Body of pancreas (tissue), 4 donors: ENCODE data around the gene ATP8B2. TPM values are rescaled to one million over a fixed set of nuclear protein-coding genes. Genes with fewer than 3 reads are reported as not detected.

ENCODE experiments used
- ATAC-seq: fragments of 150-250 bp; one replicate; pipeline ENCODE4 v1.9.1; 2016
- DNase-seq, 4 donors: peaks; one replicate each; pipeline ENCODE4 v3.0.0-alpha.2; 2019
- H3K27ac ChIP-seq, 4 donors: fragments of 200-600 bp; sonication (generic); 1 replicate in 3 of 4; 2 replicates in 1 of 4; pipeline versions ENCODE4 v1.5.1 to v1.6.1; 2016 to 2019; ENCODE audit warnings: mild to moderate bottlenecking in 1 of 4, mixed read lengths in 1 of 4, moderate library complexity in 1 of 4
- H3K27me3 ChIP-seq, 2 donors: fragments of 200-600 bp; sonication (generic); one replicate each; pipeline ENCODE4 v1.6.0; 2016; ENCODE audit warnings: mild to moderate bottlenecking in 1 of 2
- H3K36me3 ChIP-seq, 2 donors: fragments of 200-600 bp; sonication (generic); replicated peaks in 1 of 2; 2 replicates each; pipeline ENCODE4 v1.5.1; 2016; ENCODE audit warnings: low read depth in 2 of 2; ENCODE audit not compliant: insufficient read depth in 1 of 2
- H3K4me1 ChIP-seq: fragments of 200-600 bp; sonication (generic); one replicate; pipeline ENCODE4 v1.6.0; 2016
- H3K4me3 ChIP-seq, 2 donors: fragments of 200-600 bp; sonication (generic); 1 replicate in 1 of 2; 2 replicates in 1 of 2; pipeline ENCODE4 v1.5.1; 2016 to 2019
- H3K9me3 ChIP-seq, 3 donors: fragments of 200-600 bp; sonication (generic); 1 replicate in 2 of 3; 2 replicates in 1 of 3; pipeline ENCODE4 v1.5.1; 2016
- CTCF ChIP-seq, 7 experiments: fragments of 450-650 bp in 4 of 7; fragments of 200-600 bp in 3 of 7; sonication (generic) in 3 of 7; IDR thresholded peaks; one replicate each; pipeline ENCODE4 v1.5.1; 2016 to 2019; ENCODE audit warnings: antibody characterized with exemption in 7 of 7
- POLR2A ChIP-seq, 3 donors: fragments of 450-650 bp; IDR thresholded peaks; one replicate each; pipeline ENCODE4 v1.6.1; 2016; ENCODE audit warnings: antibody characterized with exemption in 3 of 3, mild to moderate bottlenecking in 2 of 3
- WGBS, 2 donors: methylation state at CpG; one replicate each; pipeline ENCODE4 v1.1.5; 2017; 5-methylcytosine and 5-hydroxymethylcytosine counted together
- intact Hi-C: fragments of 100-400 bp; cut with DNase I; formaldehyde crosslinking; loops from one replicate; pipeline ENCODE4 v1.15.1; 2023
- total RNA-seq, 2 donors: library from RNA; depleted of rRNA; stranded (reverse); fragments of >200 nt; gene quantifications; one replicate each; pipeline ENCODE4 v1.1.0, GENCODE V29; 2016

ATP8B2 gene
- total RNA-seq, 2 donors from 2014 or later = 10.9 to 16.3 TPM

GRCh38 chr1:154351363-154352068 is 26.2 kb downstream of the ATP8B2 start:
- H3K36me3 ChIP-seq = no peaks in the 10 kb centered on the region
- no peaks in the 10 kb centered on the region for H3K9me3 ChIP-seq
- H3K4me3 ChIP-seq = no peak overlapping the region
- intact Hi-C loops = no loop called here
- no peaks in the 10 kb centered on the region for H3K27me3 ChIP-seq
- no peak for TF ChIP-seq CTCF (IDR thresholded peaks at IDR 0.05)
- TF ChIP-seq POLR2A (IDR thresholded peaks at IDR 0.05) = peak in 2 of 3 donors; percentile 19 to 37
- peak; percentile 57 to 84 (median 80) for DNase-seq
- peaks cover 39% of the 10 kb centered on the region for H3K4me1 ChIP-seq
- WGBS, 2 donors = 25 to 26% methylated on average over 9 to 13 of the region's 14 CpGs
- ATAC-seq = peak; percentile 45
- H3K27ac ChIP-seq = peak overlapping the region; percentile 54 to 79 (median 65)

- no peaks in the 10 kb centered on the region for H3K9me3 ChIP-seq
- ATAC-seq = no peak
- TF ChIP-seq POLR2A (IDR thresholded peaks at IDR 0.05) = no peak
- TF ChIP-seq CTCF (IDR thresholded peaks at IDR 0.05) = no peak
- H3K27ac ChIP-seq = peak overlapping the region in 3 of 4 donors; percentile 57 to 79 (median 73)
- peaks cover 39% of the 10 kb centered on the region for H3K4me1 ChIP-seq
- intact Hi-C loops = no loop called here
- H3K27me3 ChIP-seq = no peaks in the 10 kb centered on the region
- DNase-seq = no peak
- WGBS, 2 donors = 5 to 22% methylated on average over 7 to 9 of the region's 9 CpGs
- H3K4me3 ChIP-seq = no peak overlapping the region
- H3K36me3 ChIP-seq = no peaks in the 10 kb centered on the region
These were observed 26.9 kb downstream of the ATP8B2 start for GRCh38 chr1:154352245-154352580.

- peak; percentile 70 for ATAC-seq
- Histone ChIP-seq H3K27me3 (no peaks in the 10 kb centered on the region), H3K4me3 (peak overlapping the region in 1 of 2 donors; percentile 4), H3K4me1 (peaks cover 39% of the 10 kb centered on the region), H3K9me3 (no peaks in the 10 kb centered on the region), H3K27ac (peak overlapping the region; percentile 57 to 84 (median 76)), H3K36me3 (no peaks in the 10 kb centered on the region)
- peak; percentile 58 to 74 (median 64) for DNase-seq
- 0 to 1% methylated on average over 32 to 41 of the region's 41 CpGs for WGBS, 2 donors
- intact Hi-C loops = no loop called here
- peak; percentile 46 to 83 (median 68) for TF ChIP-seq POLR2A (IDR thresholded peaks at IDR 0.05)
- TF ChIP-seq CTCF (IDR thresholded peaks at IDR 0.05) = no peak
These were observed 27.5 kb downstream of the ATP8B2 start for GRCh38 chr1:154352581-154353459.

GRCh38 chr1:154353460-154353904 is 28.2 kb downstream of the ATP8B2 start:
- Histone ChIP-seq H3K27me3 (no peaks in the 10 kb centered on the region), H3K27ac (peak overlapping the region; percentile 57 to 84 (median 76)), H3K9me3 (no peaks in the 10 kb centered on the region), H3K4me3 (no peak overlapping the region), H3K36me3 (no peaks in the 10 kb centered on the region), H3K4me1 (peaks cover 39% of the 10 kb centered on the region)
- no peak for TF ChIP-seq POLR2A (IDR thresholded peaks at IDR 0.05)
- TF ChIP-seq CTCF (IDR thresholded peaks at IDR 0.05) = peak in 4 of 7 experiments; percentile 38 to 55 (median 50)
- ATAC-seq = peak; percentile 65
- intact Hi-C loops = no loop called here
- 5 to 6% methylated on average over 1 of the region's 1 CpG for WGBS, 2 donors
- DNase-seq = peak; percentile 41 to 65 (median 56)
